T-helper 2 cell treated with Interferon-gamma antibody and Interleukin-4, amounts not matched to agents 100 ng/mL and 5 ng/mL, for 36 hours (primary cell): ENCODE data around the gene PRMT3. TPM values are rescaled to one million over a fixed set of nuclear protein-coding genes. Genes with fewer than 3 reads are reported as not detected.
"Not testable (repeated sequence)": the region's sequence is repeated elsewhere in the genome, so short reads cannot be mapped to it uniquely, and the experiment has no call there.

Experiments
- intact Hi-C: fragments of 100-400 bp; cut with micrococcal nuclease; formaldehyde crosslinking; loops from one replicate; pipeline ENCODE4 v1.15.1; 2023
- total RNA-seq: library from RNA; stranded (reverse); gene quantifications from 2 replicates; pipeline ENCODE4 v1.2.3, GENCODE V29; 2022

Gene PRMT3
- total RNA-seq, 1 donor from 2014 or later: 21.6 TPM

- intact Hi-C loops: no loop called here
These were observed 113.7 kb downstream of the PRMT3 start for GRCh38 chr11:20501252-20501651.

DNA sequence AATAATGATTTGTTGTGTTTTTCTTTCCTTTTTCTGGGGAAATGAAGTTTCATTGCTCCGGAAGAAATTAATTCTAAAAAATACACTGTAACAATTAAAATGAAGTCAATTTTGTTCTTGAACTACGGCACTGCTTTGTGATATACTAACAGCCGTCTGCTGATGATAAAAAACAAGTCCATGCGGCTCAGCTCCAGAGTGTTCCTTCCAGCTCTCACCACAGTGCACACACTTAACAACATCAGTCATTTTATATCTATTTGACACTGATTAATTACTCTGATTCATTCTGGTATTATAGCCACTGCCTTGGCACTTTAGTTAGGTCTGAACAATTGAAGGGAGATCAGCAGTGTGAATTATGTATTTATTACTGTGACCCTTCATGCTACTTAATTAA lies 114.5 kb downstream of the PRMT3 start:
- intact Hi-C loops: no loop called here

DNA sequence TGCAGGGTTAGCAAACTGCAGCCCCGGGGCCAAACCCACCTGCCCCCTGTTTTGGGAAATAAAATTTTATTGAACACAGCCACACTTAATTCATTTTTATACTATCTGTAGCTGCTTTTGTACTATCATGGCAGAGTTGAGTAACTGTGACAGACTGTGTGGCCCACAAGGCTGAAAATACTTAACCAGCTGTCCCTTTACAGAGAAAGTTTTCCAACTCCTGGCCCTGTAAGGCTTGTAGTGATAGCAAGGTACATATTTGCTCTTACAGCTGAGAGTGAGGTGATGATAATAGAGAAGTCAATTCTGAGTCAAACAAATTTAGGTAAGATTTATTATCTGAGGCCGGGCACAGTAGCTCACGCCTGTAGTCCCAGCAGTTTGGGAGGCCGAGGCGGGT lies 124.5 kb downstream of the PRMT3 start:
- intact Hi-C loops: no loop called here

DNA sequence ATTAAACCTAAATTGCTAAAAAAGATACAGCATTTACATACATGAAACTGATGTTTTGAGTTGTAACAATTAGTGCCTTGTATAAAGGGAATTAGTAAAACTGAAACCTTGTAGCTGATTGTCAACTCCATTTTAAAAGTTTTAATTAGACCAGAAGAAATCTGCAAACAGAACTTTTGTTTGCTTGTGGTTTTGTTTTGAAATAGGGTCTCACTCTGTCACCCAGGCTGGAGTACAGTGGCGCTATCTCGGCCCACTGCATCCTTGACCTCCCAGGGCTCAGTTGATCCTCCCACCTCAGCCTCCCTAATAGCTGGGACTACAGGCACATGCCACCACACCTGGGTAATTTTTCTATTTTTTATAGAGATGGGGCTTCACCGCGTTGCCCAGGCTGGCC lies 125.4 kb downstream of the PRMT3 start:
- intact Hi-C loops: no loop called here

- intact Hi-C loops: no loop called here
These were observed 130.9 kb downstream of the PRMT3 start for GRCh38 chr11:20518323-20518834.

- intact Hi-C loops: no loop called here
These were observed 135.0 kb downstream of the PRMT3 start for GRCh38 chr11:20522536-20522935.

- intact Hi-C loops: no loop called here
These were observed 142.2 kb downstream of the PRMT3 start for GRCh38 chr11:20529757-20530156.

- intact Hi-C loops: no loop called here
These were observed 143.6 kb downstream of the PRMT3 start for GRCh38 chr11:20530942-20531703.

- intact Hi-C loops: no loop called here
These were observed 147.9 kb downstream of the PRMT3 start for GRCh38 chr11:20535271-20535881.

DNA sequence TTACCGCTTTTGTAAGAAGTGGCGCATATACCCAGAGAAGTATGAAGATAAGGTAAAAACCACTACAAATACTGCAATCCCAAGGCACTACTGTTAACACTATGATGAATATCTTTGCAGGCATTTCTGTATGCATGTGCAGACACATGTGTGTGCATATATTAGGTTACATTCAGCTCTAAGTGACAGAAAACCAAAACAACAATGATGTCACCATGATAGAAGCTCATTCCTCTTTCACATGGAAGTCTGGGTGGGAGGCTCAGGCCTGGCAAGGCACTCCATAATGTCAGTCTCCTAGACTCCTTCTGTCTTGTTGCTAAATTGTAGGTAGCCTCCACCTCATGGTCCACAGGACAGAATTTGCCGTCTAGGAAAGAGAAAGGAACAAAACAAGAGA lies 148.8 kb downstream of the PRMT3 start:
- intact Hi-C loops: no loop called here

- intact Hi-C loops: no loop called here
These were observed 149.3 kb downstream of the PRMT3 start for GRCh38 chr11:20536784-20537183.

DNA sequence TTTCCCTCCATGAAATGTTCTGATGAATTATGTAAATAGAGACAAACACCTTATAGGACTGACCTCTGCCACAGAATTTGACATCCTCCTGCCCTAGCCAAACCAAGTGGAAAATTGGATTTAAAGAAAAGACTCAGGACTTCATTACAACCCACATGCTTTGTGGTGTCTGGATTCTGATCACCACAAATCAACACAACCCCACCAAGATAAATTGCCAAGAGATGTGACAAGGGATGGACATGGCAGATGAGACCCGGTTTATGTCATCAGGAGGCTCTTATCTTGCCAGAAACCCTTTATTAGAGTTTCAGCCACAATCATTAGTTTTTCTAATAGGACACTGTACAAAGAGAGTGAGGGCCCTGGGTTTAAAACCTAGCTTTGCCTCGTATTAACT lies 154.0 kb downstream of the PRMT3 start:
- intact Hi-C loops: no loop called here

GRCh38 chr11:20544603-20545237 lies 157.2 kb downstream of the PRMT3 start:
- intact Hi-C loops: no loop called here

DNA sequence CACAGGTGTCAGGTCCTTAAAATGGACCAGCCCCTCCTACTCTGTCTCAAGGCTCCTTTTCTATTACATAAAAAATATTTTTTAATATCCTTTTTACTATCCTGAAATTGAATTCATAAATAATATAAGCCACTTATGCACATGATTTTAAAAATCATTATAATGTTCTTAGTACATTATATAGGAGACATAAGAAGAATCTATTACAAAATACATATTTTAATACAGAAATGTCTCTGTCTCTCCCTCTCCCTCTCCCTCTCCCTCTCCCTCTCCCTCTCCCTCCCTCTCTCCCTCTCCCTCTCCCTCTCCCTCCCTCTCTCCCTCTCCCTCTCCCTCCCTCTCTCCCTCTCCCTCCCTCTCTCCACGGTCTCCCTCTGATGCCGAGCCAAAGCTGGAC lies 159.9 kb downstream of the PRMT3 start:
- intact Hi-C loops: no loop called here

DNA sequence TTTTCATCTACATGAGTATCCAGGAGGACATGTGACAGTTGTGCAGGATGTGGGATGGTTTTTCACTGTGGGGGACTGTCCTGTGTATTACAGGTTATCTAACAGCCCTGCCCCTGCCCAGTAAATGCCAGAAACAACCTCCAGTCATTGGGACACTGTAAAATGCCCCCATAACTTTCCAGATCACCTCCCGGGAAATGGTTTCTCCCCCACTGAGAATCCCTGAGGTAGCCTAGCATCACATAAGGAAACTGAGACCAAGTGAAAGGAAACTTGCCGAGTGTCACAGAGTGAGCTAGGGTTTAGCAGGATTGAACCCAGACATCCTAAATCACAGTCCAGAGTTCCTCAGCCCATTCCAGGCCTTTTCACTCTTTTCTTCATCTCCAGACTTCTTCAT lies 163.6 kb downstream of the PRMT3 start:
- intact Hi-C loops: no loop called here

- intact Hi-C loops: no loop called here
These were observed 168.3 kb downstream of the PRMT3 start for GRCh38 chr11:20555783-20556182.

DNA sequence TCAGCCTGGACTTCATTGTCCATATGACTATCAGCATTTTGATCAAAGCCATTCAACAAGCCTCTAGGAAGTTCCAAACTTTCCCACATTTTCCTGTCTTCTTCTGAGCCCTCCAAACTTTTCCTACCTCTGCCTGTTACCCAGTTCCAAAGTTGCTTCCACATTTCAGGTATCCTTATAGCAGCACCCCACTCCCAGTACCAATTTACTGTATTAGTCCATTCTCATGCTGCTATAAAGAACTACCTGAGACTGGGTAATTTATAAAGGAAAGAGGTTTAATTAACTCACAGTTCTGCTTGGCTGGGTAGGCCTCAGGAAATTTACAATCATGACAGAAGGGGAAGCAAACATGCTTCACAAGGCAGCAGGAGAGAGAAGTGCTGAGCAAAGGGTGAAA lies 168.9 kb downstream of the PRMT3 start:
- intact Hi-C loops: not testable (repeated sequence)

DNA sequence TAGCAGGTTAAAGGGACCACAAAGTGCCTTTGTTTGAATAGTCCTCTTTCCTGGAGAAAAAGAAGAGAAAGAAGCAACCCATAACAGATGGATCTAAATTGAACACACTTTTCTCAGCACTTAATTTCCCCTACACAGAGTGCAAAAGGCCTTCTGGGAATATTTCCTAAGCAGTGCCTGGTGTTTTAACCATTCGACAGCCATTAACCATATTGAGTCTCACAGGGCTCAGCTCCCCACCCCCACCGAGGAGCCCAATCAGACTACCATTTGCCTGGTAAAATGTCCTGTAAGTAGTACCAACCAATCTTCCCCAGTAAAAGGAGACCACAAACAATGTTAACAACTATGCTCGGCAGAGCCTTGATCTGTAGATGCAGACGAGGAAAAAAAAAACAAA lies 171.2 kb downstream of the PRMT3 start:
- intact Hi-C loops: no loop called here
